ENCODE measurements around the gene DAO.

Gene DAO

DNA sequence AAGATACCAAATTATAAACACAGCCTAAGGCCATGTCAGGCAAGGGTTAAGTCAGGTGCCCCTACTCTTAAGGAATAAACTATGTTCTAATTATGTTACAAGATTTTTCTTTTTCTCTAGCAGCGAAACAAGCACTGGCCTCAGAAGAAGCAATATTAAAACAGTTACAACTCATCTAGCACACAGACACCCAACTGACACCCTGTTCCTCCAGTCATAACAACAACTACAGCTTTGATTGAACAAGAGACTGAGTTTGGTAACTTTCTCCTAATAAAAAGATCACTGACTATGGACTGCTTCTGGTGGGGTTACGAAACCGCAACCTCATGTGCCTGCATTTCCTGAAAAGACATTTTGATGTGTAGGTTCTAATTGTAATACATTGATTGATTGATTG is 3.3 kb upstream of the DAO start:
- no peak for DNase-seq

DNA sequence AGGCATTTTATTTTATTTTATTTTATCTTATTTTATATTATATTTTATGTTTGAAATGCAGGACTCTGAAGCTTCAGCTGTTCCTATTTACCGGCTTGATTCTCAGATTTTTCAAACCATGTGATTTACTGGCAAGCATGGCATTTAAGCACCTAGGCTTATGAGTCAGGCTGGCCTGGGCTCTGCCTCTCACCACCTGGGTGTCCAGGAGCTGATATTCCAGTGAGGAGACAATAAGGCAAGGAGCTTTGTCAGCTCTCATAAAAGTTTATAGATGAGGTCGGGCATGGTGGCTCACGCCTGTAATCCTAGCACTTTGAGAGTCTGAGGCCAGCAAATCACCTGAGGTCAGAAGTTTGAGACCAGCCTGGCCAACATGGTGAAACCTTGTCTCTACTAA is 2.1 kb downstream of the DAO start:
- no peak for DNase-seq

DNA sequence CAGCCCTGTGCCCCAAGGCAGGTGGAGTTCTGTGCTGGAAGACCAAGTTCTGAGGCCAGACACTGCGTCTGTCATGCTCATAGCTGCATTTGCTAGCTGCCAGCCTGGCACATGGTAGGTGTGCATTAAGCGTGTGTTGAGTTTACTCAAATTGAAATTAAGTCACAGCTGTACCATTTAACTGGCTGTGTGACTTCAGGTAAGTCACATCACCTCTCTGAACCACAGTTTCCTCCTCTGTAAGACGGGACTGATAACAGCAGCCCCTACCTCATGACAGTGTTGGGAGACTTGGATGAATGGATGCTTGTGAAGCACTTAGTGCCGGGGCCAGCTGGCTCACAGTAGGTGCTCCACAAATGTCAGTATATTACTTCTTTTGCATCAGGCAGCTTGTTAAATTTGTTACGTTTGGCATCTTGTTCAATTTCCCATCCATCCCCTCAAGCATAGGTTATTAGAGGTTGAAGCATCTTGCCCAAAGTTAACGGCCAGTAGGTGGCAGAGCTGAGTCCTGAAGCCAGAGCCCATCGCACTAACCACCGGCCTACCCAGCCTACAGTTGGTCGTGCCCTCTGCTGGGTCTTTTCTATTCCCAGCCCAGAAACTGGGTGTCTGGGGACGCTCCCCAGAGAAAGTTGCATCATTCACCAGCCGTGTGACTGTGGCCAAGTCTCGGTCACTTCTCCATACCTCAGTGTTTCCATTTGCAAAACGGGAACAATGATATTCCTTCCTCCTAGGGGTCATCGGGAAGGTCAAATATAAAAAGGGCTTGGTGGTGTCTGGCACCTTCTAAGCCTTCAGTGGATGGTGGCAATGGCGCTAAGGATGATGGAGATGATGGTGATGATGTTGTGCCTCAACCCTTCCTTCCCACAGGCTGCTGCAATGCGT is 4.5 kb downstream of the DAO start:
- DNase-seq, result peak; percentile 81

DNA sequence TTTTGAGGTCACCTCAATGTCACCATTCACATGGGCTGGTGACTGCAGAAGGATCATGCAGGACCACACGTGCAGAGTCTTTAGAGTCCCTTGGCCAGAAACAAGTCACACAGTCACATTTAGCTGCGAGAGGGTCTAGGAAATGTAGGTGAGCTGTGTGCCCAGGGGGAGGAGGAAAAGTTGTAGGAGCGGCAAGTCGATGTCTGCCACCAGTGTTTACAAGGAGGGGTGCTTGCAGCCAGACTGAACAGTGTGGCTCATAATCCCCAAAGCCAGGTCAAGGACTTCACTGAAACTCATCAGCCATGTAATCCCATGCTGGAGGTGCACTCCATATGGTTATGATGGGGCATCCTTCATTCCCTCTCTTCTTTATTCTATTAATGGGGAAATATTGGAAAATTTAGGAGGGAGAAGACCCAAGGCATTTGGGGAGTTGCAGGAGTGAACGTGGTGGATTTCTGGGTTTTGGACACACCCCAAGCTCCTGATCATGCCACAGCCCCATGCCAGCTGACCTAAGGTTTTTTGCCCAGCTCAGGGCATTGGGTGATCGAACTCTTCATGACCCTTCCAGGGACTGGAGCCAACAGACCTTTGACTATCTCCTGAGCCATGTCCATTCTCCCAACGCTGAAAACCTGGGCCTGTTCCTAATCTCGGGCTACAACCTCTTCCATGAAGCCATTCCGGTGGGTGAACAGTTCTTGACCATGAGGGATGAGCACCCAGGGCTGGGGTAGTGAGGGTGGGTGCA is 7.2 kb downstream of the DAO start:
- no peak for DNase-seq

GRCh38 chr12:108888031-108888430 is 8.1 kb downstream of the DAO start:
- DNase-seq, result no peak

GRCh38 chr12:108890208-108890607 is 10.3 kb downstream of the DAO start:
- DNase-seq, result no peak

GRCh38 chr12:108895220-108895802 is 15.4 kb downstream of the DAO start:
- DNase-seq, result no peak

- DNase-seq, result no peak
Measured at GRCh38 chr12:108896336-108896735, 16.4 kb downstream of the DAO start.

DNA sequence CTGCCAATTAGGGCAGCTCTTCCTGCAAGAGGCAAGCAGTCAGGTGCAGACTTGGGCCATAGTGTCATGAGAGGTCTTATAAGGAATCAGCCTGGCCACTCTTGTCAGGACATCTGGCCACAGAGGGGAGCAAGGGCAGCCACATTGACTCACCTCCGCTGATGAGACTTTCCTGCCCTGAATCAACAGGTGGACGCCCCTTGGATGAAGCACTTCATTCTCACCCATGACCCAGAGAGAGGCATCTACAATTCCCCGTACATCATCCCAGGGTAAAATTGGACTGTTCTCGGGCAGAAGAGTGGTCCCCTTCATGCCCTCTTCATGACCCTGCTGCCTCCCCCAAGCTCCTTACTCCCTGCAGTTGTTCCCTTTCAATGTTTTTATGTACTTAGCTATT is 16.9 kb downstream of the DAO start:
- no peak for DNase-seq

DNA sequence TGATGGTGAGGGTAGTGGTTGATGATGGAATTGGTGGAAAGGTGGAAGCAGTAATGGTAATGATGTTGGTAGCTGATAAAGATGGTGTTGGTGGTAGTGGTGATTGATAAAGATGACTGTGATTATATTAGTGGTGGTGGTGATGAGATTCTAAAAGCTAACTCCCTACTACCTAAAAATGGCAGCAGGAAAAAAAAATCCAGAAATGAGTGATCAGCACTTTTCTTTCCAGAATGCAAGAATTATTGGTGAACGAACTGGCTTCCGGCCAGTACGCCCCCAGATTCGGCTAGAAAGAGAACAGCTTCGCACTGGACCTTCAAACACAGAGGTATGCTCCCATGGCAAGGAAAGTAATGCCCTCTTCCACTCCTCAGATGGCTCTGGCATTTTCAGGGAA is 19.3 kb downstream of the DAO start:
- DNase-seq, result no peak

- DNase-seq, result no peak
Measured at GRCh38 chr12:108905725-108906124, 25.8 kb downstream of the DAO start.

GRCh38 chr12:108906971-108907370 is 27.1 kb downstream of the DAO start:
- no peak for DNase-seq

DNA sequence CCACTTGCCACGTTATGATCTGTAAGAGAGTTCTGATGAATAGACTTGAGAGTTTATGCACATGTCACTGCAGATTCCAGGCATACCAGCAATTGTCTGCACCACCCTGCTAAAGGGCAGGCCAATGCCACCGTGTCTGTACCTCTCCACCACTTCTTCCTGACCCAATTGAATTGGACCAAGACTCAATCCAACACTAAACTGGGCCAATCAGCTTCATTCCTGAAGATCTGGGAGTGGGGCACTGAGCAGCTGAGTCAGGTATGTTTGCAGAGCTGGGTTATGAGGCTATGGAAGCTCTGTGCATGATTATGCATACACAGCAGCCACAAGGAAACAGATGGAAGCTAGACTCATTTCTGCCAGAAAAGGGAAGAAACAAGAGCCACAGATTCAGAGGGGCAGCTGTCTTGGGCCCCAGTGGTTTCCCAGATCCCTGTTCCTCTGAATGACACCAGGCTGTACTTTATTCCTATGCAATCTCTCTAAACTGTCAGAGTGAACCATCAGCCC is 28.0 kb downstream of the DAO start:
- no peak for DNase-seq

GRCh38 chr12:108910336-108910735 is 30.4 kb downstream of the DAO start:
- DNase-seq, result no peak

- no peak for DNase-seq
Measured at GRCh38 chr12:108911915-108912314, 32.0 kb downstream of the DAO start.

DNA sequence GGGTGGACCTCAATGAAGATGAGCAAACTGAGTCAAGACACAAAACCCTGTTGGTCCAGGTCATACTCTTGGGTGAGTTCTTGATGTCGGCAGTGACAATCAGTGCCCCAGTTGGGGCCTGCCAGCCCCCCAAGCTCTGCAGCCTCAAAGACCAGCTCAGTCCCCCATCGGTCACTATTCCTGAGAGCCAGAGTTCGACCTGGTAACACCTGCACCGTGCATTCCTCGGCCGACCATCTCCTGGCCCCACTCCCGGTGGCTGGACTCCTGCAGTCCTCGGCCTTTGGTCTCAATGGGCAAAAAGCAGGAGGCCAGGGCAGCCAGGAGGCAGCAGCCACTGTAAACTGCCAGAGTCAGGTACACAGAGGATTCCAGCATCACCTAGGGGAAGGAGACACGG is 32.5 kb downstream of the DAO start:
- no peak for DNase-seq

- no peak for DNase-seq
Measured at GRCh38 chr12:108914121-108914531, 34.2 kb downstream of the DAO start.

DNA sequence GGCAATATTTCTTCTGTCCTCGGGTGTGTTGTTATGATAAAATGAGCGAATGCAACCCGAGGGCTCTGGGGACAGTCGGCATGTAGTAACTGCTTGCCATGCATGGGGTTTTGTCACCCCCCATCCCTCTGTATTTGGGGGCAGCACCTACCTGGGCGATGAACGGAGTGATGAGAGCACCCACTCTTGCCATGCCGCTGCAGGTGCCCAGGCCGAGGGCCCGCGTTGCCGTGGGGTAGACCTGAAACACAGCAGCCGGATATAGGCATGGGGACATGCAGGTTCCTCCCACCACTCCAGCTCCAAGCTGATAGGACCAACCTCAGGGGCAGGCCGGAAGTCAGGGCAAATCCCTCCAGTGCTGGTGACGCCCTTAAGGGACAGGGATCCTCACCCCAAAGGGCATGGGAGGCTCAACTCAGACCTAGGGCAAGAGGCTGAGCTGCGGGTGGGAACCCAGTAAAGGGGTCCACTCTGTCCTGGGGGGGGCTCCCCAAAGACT is 35.8 kb downstream of the DAO start:
- no peak for DNase-seq

- DNase-seq, result no peak
Measured at GRCh38 chr12:108916336-108916735, 36.4 kb downstream of the DAO start.

DNA sequence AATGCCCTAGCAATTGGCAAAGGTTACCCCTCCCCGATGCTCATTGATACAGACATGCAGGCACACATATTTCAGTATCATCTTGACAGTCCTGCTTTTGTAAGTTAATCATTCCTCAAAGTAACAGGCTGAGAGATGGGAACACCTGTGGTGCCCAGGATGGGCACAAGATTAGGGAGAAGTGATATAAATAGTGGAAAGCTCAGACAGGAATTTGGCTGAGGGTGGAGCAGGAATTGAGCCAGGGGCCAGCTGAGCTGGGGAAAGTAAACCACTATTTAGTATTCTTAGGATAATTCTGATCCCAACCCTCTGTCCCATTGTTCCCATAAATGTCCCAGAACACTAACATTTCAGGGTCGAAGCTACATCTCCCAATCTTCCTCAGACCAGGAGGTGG is 38.3 kb downstream of the DAO start:
- no peak for DNase-seq

GRCh38 chr12:108918960-108919642 is 39.2 kb downstream of the DAO start:
- no peak for DNase-seq

DNA sequence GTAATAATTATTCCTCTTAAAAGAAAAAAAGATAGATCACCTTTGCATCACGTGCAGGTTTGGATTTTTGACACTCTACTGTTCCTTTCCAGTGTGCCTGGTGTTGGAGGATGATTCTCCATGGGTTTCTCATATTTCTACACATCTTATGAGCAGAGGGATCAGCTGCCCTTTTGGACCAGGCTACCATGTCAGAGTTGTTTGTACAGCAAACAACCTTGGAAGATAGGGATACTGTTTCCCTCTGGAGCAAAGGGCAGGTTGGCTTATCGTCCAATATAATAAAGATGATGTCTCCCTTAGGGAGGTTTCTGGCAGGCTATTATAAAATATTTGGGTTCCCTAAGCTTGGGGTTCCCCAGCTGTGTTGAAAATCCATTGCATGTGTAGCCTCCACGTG is 42.1 kb downstream of the DAO start:
- DNase-seq, result no peak

DNA sequence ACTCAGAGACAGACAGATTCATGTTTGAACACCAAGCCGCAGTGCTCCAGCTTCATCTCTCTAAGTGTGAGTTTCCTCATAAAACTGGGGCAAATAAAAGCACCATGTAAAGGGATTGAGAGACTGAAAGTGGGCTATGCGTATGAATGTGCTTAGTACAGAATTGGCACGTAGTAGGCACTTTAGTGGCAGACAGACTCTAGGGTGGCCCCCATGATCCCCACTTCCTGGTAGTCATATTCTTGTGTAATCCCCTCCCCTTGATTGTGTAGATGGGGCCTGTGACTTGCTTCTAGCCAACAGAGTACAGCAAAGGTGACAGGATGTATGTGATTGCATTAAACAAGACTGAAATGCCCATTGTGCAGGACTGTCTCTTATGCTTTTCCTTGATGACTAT is 43.0 kb downstream of the DAO start:
- no peak for DNase-seq
